Measurements from ENCODE around the gene BSCL2.

The BSCL2 gene

GRCh38 chr11:62716206-62716605 lies 9.0 kb upstream of the BSCL2 start:
- no peak overlapping the region for H3K27ac ChIP-seq

DNA sequence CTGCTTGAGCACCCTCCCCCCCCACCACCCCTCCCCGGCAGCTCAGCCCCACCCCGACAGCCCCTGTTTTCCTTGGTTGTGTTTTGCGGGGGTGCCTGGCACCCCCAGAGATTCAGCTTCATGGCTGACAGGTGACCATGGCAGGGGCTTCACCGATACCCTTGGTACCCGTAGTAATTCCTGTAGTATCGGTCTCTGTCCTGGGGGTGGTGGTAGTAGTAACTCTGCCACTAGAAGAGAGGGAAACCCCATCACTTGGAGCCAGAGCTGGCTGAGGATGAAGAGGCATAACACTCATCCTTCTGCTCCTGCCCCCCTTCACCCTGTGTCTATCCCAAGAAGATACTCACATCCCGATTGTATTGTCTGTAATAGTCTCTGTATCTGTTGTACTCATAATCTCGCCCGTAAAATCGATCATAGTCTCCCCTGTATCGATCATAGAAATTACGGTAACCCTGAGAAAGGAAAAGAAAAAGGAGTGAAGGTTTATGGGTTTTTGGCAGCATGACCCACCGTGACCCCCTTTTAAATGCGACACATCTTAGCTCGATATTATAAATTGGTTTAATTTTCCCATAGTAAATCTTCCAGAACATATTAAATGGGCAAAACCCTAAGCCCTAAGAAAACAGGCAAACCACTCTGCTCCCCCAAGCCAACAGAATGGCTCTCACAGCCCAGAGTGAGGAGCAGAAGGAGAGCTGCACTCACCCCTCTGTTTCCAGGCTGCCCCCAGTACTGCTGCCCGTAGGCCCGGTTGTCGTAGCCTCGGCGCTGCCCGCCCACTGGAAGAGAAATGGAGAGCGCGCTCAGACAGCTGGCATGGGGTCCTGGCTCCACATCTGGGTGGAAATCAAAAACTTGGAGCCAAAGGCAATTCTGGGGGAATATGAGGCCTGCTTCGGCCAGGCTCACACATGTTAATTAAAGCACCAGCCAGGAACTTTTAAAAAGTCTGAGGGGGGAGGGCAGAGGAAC lies 8.2 kb upstream of the BSCL2 start:
- TF ChIP-seq, protein P1, sequence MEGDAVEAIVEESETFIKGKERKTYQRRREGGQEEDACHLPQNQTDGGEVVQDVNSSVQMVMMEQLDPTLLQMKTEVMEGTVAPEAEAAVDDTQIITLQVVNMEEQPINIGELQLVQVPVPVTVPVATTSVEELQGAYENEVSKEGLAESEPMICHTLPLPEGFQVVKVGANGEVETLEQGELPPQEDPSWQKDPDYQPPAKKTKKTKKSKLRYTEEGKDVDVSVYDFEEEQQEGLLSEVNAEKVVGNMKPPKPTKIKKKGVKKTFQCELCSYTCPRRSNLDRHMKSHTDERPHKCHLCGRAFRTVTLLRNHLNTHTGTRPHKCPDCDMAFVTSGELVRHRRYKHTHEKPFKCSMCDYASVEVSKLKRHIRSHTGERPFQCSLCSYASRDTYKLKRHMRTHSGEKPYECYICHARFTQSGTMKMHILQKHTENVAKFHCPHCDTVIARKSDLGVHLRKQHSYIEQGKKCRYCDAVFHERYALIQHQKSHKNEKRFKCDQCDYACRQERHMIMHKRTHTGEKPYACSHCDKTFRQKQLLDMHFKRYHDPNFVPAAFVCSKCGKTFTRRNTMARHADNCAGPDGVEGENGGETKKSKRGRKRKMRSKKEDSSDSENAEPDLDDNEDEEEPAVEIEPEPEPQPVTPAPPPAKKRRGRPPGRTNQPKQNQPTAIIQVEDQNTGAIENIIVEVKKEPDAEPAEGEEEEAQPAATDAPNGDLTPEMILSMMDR (IDR thresholded peaks at IDR 0.05): no peak
- TF ChIP-seq ZFX (IDR thresholded peaks at IDR 0.05; ENCODE audit: borderline replicate concordance): no peak
- H3K27ac ChIP-seq: no peak overlapping the region

More at GRCh38 chr11:62716206-62716605, 9.0 kb upstream of the BSCL2 start:
- no peak for TF ChIP-seq ZFX (IDR thresholded peaks at IDR 0.05; ENCODE audit: borderline replicate concordance)
- TF ChIP-seq, protein P1 (IDR thresholded peaks at IDR 0.05): no peak

- TF ChIP-seq, protein P1 (IDR thresholded peaks at IDR 0.05): no peak
- no peak for TF ChIP-seq ZFX (IDR thresholded peaks at IDR 0.05; ENCODE audit: borderline replicate concordance)
- 0 out of 2 replicates have a peak overlapping the region, but pooled peaks have one; percentile 13 for H3K27ac ChIP-seq
These were observed 6.1 kb upstream of the BSCL2 start for GRCh38 chr11:62713343-62713742.

- TF ChIP-seq, protein P1 (IDR thresholded peaks at IDR 0.05): no peak
- TF ChIP-seq ZFX (IDR thresholded peaks at IDR 0.05; ENCODE audit: borderline replicate concordance): no peak
- 0 out of 2 replicates have a peak overlapping the region, but pooled peaks have one; percentile 13 for H3K27ac ChIP-seq
These were observed 5.6 kb upstream of the BSCL2 start for GRCh38 chr11:62712861-62713260.

GRCh38 chr11:62712276-62712812 lies 5.1 kb upstream of the BSCL2 start:
- H3K27ac ChIP-seq: 0 out of 2 replicates have a peak overlapping the region, but pooled peaks have one; percentile 13

DNA sequence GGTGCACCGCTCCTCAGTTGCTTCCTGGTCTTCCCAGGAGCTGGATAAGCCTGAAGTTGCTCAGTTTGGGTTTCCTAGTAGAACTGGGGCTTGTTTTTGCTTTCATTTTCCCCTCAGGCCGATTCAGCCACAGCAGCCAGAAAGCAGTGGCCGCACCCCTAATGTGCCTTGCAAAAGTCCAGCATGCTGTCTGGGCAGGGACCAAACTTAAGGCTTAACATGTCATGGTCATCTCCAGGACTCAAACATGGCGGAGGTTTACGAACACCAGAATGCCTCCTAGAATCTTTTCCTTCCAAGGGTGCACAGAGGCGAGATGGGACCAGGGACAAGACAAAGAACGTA lies 2.7 kb upstream of the BSCL2 start:
- peak overlapping the region; percentile 85 for H3K27ac ChIP-seq

More at GRCh38 chr11:62712276-62712812, 5.1 kb upstream of the BSCL2 start:
- TF ChIP-seq, protein P1 (IDR thresholded peaks at IDR 0.05): no peak
- TF ChIP-seq ZFX (IDR thresholded peaks at IDR 0.05; ENCODE audit: borderline replicate concordance): no peak

More for the DNA sequence above, 2.7 kb upstream of the BSCL2 start:
- TF ChIP-seq, protein P1 (IDR thresholded peaks at IDR 0.05): no peak
- no peak for TF ChIP-seq ZFX (IDR thresholded peaks at IDR 0.05; ENCODE audit: borderline replicate concordance)
